Measurements from ENCODE around the gene ROBO1.

Gene ROBO1

GRCh38 chr3:79436387-79436786 is 331.4 kb downstream of the ROBO1 start:
- no peak for DNase-seq

GRCh38 chr3:79427081-79427480 is 340.7 kb downstream of the ROBO1 start:
- no peak for DNase-seq

DNA sequence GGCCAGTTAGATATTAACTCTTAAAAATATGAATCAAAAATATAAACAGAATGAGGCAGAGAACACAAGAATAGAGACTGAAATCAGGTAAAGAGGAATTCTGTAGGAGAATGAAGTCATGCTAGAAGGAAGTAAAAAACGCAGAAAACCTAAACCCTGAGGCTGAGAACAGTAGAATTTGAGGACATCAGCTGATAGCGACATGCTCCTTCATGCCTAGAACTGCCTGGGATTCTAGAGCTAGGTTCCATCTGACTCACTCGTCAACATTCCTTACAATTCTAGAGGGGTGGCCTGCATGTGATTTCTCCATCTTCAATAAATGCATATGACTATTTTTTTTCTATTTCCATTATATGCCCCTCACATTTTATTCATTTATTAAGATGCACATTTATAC is 343.0 kb downstream of the ROBO1 start:
- DNase-seq, result no peak

DNA sequence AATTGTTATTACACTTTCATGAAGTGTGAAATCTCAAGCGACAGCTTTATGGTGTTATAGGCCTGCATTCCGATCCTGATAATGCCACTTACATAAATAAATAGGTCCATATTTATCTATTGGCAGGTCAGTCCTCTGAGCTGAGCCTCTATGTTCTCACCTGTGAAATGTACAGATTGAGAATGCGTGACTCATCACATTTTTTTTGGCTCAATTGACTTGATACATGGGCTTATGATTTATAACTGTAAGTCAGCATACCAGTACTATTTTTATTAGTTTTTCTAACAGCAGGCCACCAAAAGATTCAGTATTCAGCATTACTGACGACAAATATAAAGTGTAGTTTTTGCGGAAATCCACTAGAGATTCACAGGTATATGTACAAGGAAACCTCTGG is 344.4 kb downstream of the ROBO1 start:
- no peak for DNase-seq

- DNase-seq, result no peak
Observed at GRCh38 chr3:79421273-79421672, 346.5 kb downstream of the ROBO1 start.

GRCh38 chr3:79418855-79419621 is 348.8 kb downstream of the ROBO1 start:
- no peak for DNase-seq

DNA sequence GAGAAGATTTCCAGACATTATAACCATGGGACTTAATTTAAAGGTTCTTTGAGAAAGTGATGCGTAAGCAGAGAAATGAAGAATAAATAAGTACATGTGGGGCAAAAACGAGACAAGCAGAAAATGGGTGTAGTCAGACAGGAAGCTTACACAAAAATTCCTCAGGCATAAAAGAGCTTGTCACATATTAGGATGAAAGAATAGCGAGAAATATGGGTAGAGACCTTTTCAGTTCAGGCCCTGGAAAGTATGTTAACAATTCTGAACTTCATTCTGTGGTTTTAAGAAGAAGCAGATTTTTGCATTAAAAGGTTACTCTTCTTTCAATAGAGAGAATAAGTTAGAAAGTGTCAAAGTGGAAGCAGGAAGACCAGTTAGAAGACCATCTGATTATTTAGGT is 352.4 kb downstream of the ROBO1 start:
- no peak for DNase-seq

DNA sequence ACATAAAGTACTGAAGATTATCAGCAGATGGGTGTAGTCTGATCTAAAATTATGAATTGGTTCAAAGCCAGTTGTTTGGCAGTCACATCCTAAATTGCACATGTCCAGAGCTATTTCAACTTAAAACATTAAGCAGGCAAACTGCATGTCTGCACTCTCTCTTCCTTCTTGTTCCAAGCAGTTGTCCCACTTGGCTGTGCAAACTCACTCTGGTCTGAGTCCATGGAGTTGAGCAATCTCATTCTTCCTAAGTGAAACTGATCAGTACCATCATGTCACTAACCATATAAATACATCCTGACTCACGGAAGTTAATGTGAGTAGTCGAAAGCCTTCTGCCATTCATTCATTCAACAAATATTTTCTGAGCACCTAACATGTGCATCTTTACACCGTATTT is 353.0 kb downstream of the ROBO1 start:
- DNase-seq, result no peak

DNA sequence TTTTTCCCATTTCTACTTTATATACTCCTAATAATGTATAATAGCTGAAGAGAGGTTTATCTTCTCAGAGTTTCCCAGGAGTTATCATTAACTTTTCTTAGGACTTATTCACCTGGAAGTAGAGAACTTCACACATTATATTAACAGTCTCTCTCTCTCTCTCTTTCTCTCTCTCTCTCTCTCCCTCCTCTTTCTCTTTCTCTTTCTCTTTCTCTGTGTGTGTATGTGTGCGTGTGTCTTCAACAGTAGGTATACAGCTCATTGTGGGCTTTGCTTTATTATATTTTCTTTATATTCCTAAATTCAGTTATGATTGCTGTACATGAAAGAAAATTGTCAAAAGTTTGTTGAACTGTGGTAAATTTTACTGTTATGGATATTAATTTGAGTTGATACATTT is 353.8 kb downstream of the ROBO1 start:
- DNase-seq, result no peak

- no peak for DNase-seq
Observed at GRCh38 chr3:79412537-79412936, 355.3 kb downstream of the ROBO1 start.

DNA sequence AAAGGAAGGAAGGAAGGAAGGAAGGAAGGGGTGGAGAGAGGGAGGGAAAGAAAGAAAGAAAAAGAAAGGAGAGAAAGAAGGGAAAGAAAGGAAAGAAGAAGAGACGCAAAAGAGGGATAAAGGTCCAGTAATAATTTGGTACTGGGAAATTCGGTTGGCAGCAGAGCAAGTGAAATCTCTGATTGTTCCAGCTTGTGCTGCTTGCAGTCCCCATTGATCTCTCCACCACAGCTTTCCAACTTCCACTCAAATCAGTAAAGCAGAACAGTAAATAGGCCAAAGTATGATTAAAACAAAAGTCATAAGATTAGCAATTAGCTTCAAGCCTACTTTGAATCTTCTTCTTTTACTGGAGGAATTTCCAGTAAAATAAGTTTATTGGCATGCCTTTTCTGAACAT is 357.2 kb downstream of the ROBO1 start:
- no peak for DNase-seq

DNA sequence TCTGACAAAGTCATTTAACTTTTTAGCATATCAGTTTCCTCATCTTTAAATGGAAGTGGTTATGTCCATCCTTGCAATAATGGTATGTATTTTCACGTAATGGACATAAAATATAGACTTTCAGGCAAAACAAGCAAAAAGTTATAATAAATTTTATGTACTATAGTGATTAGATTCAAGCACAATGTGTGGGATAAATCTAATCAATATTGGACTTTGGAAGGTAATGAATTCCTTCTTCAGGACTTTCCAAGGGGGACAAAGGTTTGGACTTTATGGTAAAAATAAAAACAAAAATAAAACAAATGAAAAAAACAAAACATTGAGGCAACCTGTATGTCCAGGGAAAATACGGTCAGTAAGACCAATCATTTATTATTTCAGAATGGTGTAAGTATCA is 357.7 kb downstream of the ROBO1 start:
- no peak for DNase-seq

DNA sequence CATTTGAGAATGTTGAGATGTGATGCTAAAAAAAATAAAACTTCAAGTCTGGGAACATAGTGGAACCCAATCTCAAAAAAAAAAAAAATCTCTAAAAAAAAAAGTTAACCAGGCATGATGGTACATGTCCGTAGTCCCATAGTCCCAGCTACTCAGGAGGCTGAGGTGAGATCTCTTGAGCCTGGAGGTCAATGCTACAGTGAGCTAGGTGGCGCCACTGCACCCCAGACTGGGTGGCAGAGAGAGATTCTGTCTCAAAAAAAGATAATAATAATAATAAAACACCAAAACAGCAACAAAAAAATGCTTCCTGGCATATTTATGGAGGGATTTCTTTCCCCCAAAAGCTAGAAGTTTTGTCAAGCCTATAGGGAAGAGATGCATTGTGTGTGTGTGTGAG is 361.6 kb downstream of the ROBO1 start:
- no peak for DNase-seq

DNA sequence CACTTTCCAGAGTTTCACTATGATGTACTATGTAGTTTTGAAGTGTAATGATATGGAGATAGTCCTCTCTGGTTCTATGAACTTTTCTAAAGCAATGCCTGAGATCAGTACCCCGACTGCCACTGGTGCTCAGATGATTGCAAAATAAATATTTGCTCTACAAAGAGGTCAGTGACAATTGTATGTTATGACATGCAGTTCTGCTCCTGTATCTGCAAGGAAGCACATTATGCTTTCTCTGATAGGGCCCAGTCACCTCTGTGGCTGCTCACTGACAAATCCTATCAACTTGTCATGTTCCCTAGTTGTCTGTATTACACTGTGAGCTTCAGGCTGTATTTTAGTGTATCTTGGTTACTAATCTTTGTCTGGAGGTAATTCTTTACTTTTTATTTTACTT is 362.6 kb downstream of the ROBO1 start:
- DNase-seq, result peak; percentile 2

DNA sequence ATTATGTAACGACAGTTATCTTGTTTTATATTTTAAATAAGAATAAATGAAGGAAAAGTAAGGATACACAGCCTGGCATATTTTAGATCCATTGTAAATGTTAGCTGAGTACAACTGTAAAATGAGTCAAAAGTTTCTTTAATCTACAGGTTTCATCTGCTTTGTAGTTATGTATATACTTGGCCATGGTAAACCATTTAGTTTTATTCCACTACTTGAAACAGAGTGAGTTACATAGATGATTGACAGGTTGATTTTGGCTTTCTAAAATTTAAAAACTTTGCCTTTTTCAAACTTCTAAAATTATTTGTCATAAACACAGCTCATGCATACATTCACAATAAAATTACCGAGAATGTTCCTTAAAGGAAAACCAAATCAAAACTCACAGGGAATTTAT is 371.2 kb downstream of the ROBO1 start:
- no peak for DNase-seq

- DNase-seq, result no peak
Observed at GRCh38 chr3:79392479-79392878, 375.3 kb downstream of the ROBO1 start.

DNA sequence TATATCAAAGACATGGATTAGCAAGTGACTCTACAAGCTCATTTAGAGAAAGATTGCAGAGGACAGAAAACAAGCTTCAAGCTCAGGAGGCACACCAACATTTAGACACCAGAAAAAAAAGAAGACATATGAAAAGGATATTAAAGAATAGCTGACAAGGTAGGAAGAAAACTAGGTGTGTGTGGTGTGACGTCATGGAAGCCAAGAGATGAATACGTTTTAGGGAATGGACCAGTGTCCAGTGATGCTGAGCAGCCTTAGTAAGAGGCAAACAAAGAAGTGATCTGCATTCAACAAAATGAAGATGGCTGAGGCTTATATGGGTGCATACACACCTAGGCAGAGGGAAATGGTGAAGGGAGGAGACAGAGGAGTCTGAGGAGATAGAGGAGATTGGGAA is 377.4 kb downstream of the ROBO1 start:
- DNase-seq, result no peak

DNA sequence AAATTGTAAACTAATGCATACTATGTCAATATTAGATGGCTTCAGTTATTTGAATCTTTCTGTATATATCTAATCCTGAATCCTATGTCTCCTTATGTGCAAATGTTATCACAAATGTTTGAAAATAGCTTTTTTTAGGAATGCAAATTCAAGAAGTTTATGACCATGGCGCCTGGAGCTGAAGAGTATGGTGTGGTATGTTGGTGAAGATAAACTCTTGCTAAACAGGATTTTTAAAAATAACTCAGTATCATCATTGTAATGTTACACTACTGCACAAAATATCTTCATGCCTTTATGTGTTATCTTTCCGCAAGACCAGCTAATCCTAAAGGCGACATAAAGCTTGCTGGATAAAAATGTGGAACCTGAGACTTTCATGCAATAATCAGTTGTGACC is 382.6 kb downstream of the ROBO1 start:
- DNase-seq, result no peak

DNA sequence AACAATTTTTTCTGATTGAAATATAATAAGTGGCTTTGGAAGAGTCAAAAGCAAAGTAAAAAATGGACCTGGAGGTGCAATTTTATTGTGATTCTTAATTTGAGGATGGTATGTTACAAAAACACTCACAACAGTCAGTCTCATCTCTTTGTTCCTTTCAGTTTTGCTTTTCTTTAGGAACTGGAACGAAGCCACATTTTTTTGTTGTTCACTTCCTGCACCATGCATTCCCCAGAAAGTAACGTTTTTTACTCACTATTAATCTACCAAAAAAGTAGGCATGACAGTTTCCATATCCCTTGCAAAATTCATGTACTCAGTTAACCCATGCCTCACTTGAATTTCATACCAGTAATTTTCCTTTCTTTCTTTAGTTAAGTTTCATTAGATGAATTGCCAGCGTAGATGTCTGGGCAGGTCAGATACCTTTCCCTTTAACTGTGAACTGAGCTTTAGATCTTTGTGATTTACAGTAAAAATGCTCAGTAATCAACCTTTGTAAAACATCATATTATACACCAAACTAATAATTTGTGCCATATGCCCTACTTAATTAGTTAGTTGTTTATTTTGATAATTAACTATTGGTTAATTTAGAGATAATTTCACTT is 384.3 kb downstream of the ROBO1 start:
- DNase-seq, result no peak

DNA sequence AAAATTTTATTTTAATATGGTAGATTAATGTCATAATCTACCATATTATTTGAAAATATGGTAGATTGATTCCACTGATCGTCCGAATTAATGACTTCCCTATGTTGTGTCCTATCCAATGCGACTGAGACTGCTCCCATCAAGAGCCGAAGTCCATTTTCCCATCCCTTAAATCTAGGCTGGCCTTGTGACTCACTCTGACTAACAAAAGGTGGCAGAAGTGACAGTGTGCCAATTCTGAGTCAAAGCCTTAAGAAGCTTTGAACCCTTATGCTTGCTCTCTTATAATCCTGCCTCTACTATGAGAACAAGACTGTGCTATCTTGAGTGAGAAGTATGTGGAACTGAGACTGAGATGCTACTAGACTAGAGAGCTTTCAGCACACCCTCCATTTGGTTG is 387.2 kb downstream of the ROBO1 start:
- no peak for DNase-seq

DNA sequence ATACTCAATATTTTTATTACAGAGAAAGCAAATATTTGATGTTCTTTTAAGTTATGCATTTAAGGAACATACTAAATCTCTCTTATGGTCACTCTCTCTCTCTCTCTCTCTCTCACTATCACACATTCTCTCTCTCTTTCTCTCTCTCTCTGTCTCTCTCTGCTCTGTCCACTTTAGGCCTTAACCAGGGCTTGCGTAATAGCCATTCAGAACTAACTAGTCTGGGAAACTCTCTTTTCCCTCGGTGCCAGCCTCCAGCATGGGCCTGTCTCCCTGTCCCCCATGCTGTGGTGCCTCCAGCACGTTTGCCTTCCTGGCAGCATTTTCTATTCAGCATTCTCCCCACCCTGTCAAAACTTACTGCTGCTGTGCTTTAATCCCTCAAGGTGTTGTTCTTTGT is 389.7 kb downstream of the ROBO1 start:
- DNase-seq, result no peak

DNA sequence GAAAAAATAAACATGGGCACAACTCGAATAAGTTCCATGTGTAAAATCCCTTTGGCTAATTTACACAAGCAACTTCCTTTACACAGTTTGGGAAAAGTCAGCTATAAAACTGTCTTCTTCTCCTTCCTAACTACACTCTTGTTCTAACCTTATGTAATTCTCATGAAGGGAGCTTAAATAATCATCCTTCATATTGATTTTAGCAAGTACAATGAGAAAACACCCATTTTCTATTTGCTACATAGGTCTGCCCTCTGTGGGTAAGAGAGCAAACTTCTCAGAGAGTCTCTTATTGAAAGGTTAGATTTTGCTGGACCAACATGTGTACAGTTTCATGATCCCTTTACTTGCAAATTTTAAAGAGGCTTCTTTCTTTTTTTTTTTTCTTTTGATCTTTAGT is 398.5 kb downstream of the ROBO1 start:
- no peak for DNase-seq

DNA sequence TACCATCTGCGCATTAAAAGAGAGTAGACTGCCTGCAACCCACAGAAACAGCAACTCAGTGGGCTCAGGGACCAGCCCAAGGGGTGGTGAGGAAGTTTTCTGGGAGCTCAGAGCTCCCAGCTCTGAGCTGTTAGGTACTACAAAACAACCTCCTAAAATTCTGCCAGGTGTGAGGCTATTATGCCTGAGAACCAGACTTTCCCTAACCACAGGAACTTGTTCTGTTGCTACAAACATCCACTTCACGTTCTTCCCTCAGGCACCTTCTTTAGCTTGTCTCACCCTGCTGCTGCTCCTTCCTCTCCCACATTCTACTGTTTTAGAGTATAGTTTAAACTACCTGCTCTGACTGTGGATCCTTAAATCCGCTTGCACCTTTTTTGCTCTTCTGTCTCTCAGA is 399.4 kb downstream of the ROBO1 start:
- DNase-seq, result no peak

DNA sequence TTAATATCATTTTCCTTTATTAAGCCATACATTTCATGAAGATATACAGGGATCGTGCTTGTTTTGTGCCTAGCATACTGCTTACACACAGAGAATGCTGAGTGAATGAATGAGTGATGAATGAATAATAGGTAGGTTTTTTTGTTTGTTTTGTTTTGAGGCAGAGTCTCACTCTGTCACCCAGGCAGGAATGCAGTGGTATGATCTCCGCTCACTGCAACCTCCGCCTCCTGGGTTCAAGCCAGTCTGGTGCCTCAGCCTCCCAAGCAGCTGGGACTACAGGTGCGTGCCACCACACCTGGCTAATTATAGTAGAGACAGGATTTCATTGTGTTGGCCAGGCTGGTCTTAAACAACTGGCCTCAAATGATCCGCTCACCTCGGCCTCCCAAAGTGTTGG is 400.0 kb downstream of the ROBO1 start:
- no peak for DNase-seq

- no peak for DNase-seq
Observed at GRCh38 chr3:79367066-79367465, 400.7 kb downstream of the ROBO1 start.

Data from NCI-H1105 treated with DMSO at 0.1 percent for 48 hours (cell line).